Body of pancreas (tissue), 4 donors: ENCODE results near the gene MCEE.

Source experiments
- POLR2A ChIP-seq, 3 donors: fragments of 450-650 bp; IDR thresholded peaks; one replicate each; pipeline ENCODE4 v1.6.1; 2016; ENCODE audit warnings: antibody characterized with exemption in 3 of 3, mild to moderate bottlenecking in 2 of 3
- TF ChIP-seq, protein P1 (sequence below), 7 experiments: fragments of 450-650 bp in 4 of 7; fragments of 200-600 bp in 3 of 7; sonication (generic) in 3 of 7; IDR thresholded peaks; one replicate each; pipeline ENCODE4 v1.5.1; 2016 to 2019; ENCODE audit warnings: antibody characterized with exemption in 7 of 7

DNA sequence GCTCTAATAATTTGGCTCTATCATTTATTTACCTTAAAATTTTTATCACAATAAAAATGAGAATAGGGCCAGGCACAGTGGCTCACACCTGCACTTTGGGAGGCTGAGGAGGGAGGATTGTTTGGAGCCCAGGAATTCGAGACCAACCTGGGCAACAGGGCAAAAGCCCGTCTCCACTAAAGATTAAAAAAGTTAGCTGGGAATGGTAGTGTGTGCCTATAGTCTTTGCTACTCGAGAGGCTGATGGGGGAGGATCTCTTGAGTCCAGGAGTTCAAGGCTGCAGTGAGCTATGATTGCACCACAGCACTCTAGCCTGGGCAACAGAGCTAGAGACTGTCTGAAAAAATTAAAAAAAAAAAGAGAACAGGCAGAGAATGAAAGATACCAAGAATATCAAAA is 6.1 kb upstream of the MCEE start:
- TF ChIP-seq, protein P1, sequence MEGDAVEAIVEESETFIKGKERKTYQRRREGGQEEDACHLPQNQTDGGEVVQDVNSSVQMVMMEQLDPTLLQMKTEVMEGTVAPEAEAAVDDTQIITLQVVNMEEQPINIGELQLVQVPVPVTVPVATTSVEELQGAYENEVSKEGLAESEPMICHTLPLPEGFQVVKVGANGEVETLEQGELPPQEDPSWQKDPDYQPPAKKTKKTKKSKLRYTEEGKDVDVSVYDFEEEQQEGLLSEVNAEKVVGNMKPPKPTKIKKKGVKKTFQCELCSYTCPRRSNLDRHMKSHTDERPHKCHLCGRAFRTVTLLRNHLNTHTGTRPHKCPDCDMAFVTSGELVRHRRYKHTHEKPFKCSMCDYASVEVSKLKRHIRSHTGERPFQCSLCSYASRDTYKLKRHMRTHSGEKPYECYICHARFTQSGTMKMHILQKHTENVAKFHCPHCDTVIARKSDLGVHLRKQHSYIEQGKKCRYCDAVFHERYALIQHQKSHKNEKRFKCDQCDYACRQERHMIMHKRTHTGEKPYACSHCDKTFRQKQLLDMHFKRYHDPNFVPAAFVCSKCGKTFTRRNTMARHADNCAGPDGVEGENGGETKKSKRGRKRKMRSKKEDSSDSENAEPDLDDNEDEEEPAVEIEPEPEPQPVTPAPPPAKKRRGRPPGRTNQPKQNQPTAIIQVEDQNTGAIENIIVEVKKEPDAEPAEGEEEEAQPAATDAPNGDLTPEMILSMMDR (IDR thresholded peaks at IDR 0.05) = no peak
- no peak for TF ChIP-seq POLR2A (IDR thresholded peaks at IDR 0.05)
